ENCODE data around the gene GSTA5.
A peak's percentile ranks its signal among the peaks of the same experiment; 100 is the strongest.
"Not testable (repeated sequence)": the region's sequence is repeated elsewhere in the genome, so short reads cannot be mapped to it uniquely, and the experiment has no call there.

The GSTA5 gene

DNA sequence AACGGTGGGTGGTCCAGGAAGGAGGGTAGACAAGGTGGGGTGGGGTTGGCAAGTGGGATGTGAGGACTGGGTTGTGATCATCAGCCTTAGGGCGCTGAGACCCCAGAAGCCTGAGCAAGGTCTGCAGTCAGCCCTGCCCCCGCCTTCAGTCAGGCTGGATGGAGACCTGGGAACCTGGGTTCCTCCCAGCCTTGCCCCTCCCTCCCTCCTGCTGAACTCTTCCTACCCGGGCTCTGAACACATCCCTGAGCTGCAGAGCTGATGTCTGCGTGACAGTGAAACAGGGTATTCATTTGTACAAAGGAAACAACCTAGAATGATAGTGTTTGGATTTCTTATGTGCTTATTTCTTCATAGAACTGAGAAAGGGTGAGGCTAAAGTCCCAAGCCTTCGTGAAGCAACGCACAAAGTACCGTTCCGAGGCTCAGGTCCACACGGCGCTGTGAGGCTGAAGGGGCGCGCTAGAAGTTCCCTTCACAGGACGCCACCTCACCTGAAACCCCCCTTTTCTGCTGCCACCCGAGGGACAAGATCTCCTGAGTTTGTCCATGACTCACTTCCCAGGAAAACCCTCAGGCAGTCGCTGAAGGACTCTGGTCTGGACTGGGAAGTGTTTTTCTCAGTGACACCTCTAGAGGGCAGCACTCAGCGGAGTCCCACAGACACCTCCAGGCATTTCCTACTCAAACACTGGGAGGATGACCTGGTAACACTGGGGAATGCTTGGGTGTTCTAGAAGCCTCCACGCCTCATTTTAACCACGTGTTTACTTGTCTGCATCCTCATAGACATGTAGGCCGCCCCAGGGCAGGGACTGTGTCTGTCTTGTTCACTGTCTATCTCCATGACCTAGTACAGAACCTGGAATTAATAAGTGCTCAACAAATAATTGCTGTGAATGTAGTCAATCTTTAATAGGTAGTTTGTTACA lies 1.2 kb downstream of the GSTA5 start:
- DNase-seq (ENCODE audit: low read depth in 2 of 2, low spot score in 1 of 2) = peak; percentile 7 to 19

GRCh38 chr6:52834481-52834880 lies 6.1 kb downstream of the GSTA5 start:
- DNase-seq (ENCODE audit: low read depth in 2 of 2, low spot score in 1 of 2) = no peak

DNA sequence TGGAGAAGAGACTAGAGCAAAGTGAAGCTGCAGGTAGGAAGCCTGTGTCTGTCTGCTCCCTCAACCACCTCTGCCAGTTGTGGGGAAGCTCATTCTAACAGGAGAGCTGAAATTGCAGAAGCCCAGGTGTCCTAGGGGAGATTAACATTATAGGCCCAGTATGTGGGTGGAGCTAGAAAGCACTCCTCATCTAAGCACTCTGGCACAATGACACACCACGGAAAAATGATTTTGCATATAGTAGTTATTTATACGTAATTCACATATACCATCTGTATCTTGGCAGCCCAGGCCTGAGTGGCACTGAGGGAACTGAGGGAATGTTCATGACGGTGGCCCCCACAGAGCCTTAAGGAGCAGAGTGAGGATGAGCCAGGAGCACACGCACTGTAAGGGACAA lies 9.7 kb downstream of the GSTA5 start:
- not testable (repeated sequence) for DNase-seq (ENCODE audit: low read depth in 2 of 2, low spot score in 1 of 2)

DNA sequence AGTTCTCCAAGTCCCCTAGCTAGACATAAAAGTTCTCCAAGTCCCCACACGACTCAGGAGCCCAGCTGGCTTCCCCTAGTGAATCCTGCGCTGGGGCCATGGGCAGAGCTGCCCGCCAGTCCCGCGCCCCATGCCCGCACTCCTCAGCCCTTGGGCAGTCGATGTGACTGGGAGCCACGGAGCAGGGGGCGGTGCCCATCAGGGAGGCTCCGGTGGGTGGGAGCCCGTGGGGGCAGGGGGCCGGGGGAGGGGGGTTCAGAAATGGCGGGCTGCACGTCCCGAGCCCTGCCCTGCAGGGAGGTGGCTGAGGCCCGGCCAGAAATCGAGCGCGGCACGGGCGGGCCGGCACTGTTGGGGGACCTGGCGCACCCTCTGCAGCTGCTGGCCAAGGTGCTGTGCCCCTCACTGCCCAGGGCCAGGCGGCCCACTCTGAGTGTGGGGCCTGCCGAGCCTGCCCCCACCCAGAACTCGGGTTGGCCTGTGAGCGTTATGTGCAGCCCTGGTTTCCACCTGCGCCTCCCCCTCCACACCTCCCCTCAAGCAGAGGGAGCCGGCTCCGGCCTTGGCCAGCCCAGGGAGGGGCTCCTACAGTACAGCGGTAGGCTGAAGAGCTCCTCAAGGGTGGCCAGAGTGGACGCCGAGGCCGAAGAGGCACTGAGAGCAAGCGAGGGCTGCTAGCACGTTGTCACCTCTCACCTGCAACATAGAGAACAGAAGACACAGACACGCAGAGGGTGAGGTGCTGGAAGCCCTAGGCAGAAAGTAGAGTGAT lies 11.4 kb downstream of the GSTA5 start:
- DNase-seq (ENCODE audit: low read depth in 2 of 2, low spot score in 1 of 2) = no peak

- DNase-seq (ENCODE audit: low read depth in 2 of 2, low spot score in 1 of 2) = not testable (repeated sequence)
These were observed 12.0 kb downstream of the GSTA5 start for GRCh38 chr6:52828621-52829020.

DNA sequence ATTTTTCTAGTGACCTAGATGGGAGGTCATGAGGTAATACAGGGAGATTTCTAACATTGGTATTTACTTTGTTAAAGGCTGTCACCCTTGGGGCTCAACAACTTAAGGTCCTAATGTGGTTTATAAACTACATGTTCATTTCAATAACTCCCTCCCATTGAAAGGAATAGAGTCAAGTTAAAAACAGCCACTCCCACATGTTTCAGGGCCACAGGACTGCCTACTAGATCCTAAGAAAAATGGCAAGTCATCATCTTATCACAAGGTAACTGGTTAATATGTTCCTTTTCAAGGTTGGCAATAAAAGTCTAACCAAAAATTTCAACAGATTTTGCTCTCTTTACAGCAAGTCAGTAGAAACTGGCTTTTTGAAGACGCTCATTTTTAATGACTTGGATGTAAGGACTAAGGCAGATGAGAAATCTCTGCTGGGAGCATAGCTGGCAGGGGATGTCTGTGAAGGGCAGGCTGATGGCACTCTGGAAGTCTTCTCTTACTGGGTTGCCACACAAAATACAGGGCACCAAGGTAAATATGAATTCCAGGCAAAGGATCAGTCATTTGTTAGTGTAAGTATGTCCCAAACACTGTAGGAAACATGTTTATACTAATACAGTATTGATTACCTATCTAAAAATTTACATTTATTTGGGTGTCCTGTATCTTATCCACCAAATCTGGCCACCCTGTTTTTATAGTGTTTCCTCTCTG lies 13.4 kb downstream of the GSTA5 start:
- DNase-seq (ENCODE audit: low read depth in 2 of 2, low spot score in 1 of 2) = not testable (repeated sequence)

- DNase-seq (ENCODE audit: low read depth in 2 of 2, low spot score in 1 of 2) = no peak
These were observed 14.1 kb downstream of the GSTA5 start for GRCh38 chr6:52826513-52826912.

DNA sequence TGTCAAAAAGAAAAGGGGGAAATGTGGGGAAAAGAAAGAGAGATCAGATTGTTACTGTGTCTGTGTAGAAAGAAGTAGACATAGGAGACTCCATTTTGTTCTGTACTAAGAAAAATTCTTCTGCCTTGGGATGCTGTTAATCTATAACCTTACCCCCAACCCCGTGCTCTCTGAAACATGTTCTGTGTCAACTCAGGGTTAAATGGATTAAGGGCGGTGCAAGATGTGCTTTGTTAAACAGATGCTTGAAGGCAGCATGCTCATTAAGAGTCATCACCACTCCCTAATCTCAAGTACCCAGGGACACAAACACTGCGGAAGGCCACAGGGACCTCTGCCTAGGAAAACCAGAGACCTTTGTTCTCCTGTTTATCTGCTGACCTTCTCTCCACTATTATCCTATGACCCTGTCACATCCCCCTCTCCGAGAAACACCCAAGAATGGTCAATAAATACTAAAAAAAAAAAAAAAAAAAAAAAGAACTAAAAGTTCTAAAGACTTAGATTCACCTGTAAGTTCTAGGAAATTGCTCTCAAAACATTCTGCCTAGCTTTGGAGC lies 14.6 kb downstream of the GSTA5 start:
- DNase-seq (ENCODE audit: low read depth in 2 of 2, low spot score in 1 of 2) = not testable (repeated sequence)

- not testable (repeated sequence) for DNase-seq (ENCODE audit: low read depth in 2 of 2, low spot score in 1 of 2)
These were observed 15.3 kb downstream of the GSTA5 start for GRCh38 chr6:52825270-52825793.

- DNase-seq (ENCODE audit: low read depth in 2 of 2, low spot score in 1 of 2) = no peak
These were observed 18.8 kb downstream of the GSTA5 start for GRCh38 chr6:52821842-52822241.

GRCh38 chr6:52820198-52820597 lies 20.4 kb downstream of the GSTA5 start:
- DNase-seq (ENCODE audit: low read depth in 2 of 2, low spot score in 1 of 2) = no peak

GRCh38 chr6:52815167-52816092 lies 25.2 kb downstream of the GSTA5 start:
- no peak for DNase-seq (ENCODE audit: low read depth in 2 of 2, low spot score in 1 of 2)

- DNase-seq (ENCODE audit: low read depth in 2 of 2, low spot score in 1 of 2) = not testable (repeated sequence)
These were observed 26.1 kb downstream of the GSTA5 start for GRCh38 chr6:52814545-52814944.

- not testable (repeated sequence) for DNase-seq (ENCODE audit: low read depth in 2 of 2, low spot score in 1 of 2)
These were observed 30.8 kb downstream of the GSTA5 start for GRCh38 chr6:52809777-52810176.

DNA sequence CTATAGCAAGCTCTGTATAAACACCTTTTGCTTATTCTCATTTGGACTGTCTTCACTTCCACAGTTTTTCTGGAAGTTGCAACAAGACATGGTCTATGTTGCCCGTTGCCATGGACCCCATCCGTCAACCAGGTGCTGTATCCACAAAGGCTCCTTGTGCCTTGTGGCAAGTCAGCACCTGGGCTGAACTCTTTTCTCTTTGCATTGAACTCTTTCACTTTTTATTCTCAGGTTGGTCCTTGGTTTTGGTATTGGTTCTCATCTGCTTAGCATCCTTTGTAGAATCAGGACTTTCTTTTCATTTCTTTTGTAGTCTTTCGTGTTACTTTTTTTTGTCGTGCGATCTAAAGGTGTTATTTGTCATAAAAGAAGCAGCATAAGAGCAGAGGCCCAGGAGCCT lies 32.0 kb downstream of the GSTA5 start:
- DNase-seq (ENCODE audit: low read depth in 2 of 2, low spot score in 1 of 2) = no peak

DNA sequence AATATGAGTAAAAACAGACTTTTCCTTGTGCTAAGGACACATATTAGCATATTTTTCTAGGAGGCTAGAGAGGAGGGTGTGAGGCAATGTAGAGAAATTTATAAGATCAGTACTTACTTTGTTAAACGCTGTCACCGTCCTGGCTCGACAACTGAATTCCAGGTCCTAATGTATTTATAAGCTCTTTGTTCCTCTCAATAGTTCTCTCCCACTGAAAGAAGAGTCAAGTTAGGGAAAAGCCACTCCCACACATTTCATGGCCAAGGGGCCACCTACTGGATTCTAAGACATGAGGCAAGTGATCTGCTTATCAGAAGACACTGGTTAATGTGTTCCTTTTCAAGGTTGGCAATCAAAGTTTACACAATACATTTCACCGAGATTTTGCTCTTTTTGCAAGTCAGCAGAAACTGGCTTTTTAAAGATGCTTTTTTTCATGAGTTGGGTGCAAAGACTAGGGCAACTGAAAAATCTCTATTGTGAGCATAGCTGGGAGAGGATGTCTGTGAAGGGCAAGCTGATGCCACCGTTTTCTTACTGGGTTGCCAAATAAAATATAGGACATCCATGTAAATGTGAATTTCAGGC lies 36.9 kb downstream of the GSTA5 start, which contains the start of gene GSTA1:
Gene GSTA1 (minus strand): TSS at position 149 of the 588 bp plus-strand sequence. CDS start 4,549 bp downstream, outside the sequence.
- not testable (repeated sequence) for DNase-seq (ENCODE audit: low read depth in 2 of 2, low spot score in 1 of 2)

- DNase-seq (ENCODE audit: low read depth in 2 of 2, low spot score in 1 of 2) = no peak
These were observed 37.8 kb downstream of the GSTA5 start for GRCh38 chr6:52802806-52803205.

DNA sequence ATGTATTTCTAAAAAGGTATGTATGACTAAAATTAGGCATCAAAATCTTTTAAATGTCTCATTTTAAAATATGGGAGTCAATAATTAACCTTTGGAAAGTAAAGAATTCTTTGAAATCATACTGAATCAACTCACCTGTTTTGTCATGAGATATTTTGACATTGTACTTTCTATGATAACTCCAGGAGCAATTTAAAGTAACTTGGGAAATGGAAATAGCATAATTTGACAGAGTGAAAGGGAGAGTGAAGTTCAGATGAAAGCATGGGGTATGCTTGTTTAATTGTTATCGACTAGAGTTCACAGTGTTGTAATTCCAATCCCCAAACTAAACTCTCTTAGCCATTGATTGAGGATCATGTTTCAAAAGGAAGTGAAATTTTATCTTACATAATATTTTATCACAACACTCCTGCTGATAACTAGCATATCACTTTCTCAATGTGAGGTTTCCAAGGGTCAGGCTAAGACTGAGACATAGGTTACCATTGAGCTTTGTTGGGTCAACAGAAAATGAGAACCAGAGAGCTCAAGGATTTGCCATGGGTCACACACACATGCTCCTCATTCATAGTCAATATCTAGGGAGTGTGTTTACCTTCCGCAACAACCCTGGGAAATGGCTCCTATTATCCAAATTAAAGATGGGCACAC lies 39.3 kb downstream of the GSTA5 start:
- DNase-seq (ENCODE audit: low read depth in 2 of 2, low spot score in 1 of 2) = no peak

- not testable (repeated sequence) for DNase-seq (ENCODE audit: low read depth in 2 of 2, low spot score in 1 of 2)
These were observed 41.3 kb downstream of the GSTA5 start for GRCh38 chr6:52799272-52799671.
